ENCODE data around the gene GABRA5. TPM values are rescaled to one million over a fixed set of nuclear protein-coding genes. Genes with fewer than 3 reads are reported as not detected.

GABRA5 gene
- total and polyA plus RNA-seq, 2 of the 4 experiments (the other 2 are of a cell fraction) = 4.0 to 7.3 TPM

DNA sequence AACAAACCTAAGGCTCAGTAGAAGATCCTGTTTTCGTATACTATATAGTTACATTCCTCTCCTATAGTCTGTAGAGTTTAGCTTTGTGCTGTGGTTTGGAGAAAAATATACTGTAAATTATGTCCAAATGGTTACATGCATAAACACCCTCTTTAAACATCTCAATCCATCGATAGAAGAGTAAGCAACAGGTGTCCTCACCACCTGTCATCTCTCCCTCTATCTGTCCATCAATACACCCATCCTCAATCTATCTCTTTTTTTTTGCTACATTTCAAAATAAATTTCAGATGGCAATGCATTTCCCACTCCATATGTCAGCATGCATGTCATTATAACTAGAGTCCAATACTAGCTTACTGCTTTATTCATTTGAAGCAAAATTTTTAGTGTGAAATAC is 83.1 kb downstream of the GABRA5 start:
- H3K27ac ChIP-seq (ENCODE audit: insufficient read depth, low read length) = no peak overlapping the region
- no peak overlapping the region for H3K14ac ChIP-seq (replicated peaks; ENCODE audit: low read depth, low read length)
- BruUV-seq (replicated peaks) = no TSS peak
- H3K79me1 ChIP-seq (ENCODE audit: low read depth in 1 of 2, low read length in 2 of 2) = no peaks in the 10 kb centered on the region
- POLR2A ChIA-PET (ENCODE audit: unreplicated experiment) = no interaction called here
- H3K9me1 ChIP-seq (ENCODE audit: insufficient read depth, low read length) = no peaks in the 10 kb centered on the region
- H4K91ac ChIP-seq (ENCODE audit: insufficient read depth, low read depth, low read length) = no peak overlapping the region
- H2BK5ac ChIP-seq (ENCODE audit: low read depth, low read length, poor library complexity, severe bottlenecking) = no peak overlapping the region
- in situ Hi-C loops (cut with MboI; ENCODE audit: low sequenced_read_pairs) = no loop called here
- no peak for TF ChIP-seq BHLHE40 (IDR thresholded peaks at IDR 0.05; ENCODE audit: low read depth, low read length)
- no peak for TF ChIP-seq MAZ (IDR thresholded peaks at IDR 0.05; ENCODE audit: borderline replicate concordance, low read depth, low read length)
- TF ChIP-seq RAD21 (IDR thresholded peaks at IDR 0.05; ENCODE audit: low read length) = no peak
- TF ChIP-seq RCOR1 (IDR thresholded peaks at IDR 0.05; ENCODE audit: insufficient replicate concordance, low read length) = no peak
- TF ChIP-seq POLR2A (IDR thresholded peaks at IDR 0.05; ENCODE audit: low read depth, low read length) = no peak
- TF ChIP-seq, protein P1, sequence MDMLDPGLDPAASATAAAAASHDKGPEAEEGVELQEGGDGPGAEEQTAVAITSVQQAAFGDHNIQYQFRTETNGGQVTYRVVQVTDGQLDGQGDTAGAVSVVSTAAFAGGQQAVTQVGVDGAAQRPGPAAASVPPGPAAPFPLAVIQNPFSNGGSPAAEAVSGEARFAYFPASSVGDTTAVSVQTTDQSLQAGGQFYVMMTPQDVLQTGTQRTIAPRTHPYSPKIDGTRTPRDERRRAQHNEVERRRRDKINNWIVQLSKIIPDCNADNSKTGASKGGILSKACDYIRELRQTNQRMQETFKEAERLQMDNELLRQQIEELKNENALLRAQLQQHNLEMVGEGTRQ (IDR thresholded peaks at IDR 0.05; ENCODE audit: low read depth, low read length) = no peak
- no peak for TF ChIP-seq MAFK (IDR thresholded peaks at IDR 0.05; ENCODE audit: low read depth, low read length)
- TF ChIP-seq, protein P2, sequence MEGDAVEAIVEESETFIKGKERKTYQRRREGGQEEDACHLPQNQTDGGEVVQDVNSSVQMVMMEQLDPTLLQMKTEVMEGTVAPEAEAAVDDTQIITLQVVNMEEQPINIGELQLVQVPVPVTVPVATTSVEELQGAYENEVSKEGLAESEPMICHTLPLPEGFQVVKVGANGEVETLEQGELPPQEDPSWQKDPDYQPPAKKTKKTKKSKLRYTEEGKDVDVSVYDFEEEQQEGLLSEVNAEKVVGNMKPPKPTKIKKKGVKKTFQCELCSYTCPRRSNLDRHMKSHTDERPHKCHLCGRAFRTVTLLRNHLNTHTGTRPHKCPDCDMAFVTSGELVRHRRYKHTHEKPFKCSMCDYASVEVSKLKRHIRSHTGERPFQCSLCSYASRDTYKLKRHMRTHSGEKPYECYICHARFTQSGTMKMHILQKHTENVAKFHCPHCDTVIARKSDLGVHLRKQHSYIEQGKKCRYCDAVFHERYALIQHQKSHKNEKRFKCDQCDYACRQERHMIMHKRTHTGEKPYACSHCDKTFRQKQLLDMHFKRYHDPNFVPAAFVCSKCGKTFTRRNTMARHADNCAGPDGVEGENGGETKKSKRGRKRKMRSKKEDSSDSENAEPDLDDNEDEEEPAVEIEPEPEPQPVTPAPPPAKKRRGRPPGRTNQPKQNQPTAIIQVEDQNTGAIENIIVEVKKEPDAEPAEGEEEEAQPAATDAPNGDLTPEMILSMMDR (conservative IDR thresholded peaks at IDR 0.05; ENCODE audit: low read depth, low read length) = no peak
- no peak for TF ChIP-seq MXI1 (IDR thresholded peaks at IDR 0.05; ENCODE audit: borderline replicate concordance, low read depth, low read length)
- TF ChIP-seq FOS (IDR thresholded peaks at IDR 0.05; ENCODE audit: low read depth, low read length) = no peak
- TF ChIP-seq SMC3 (IDR thresholded peaks at IDR 0.05; ENCODE audit: low read depth, low read length) = no peak
- no peak for TF ChIP-seq CHD1 (IDR thresholded peaks at IDR 0.05; ENCODE audit: low read depth, low read length)
- no CpG with 5 or more reads among the region's 2 CpGs for WGBS, 2 experiments (ENCODE audit: extremely low coverage in 2 of 2, insufficient read length in 1 of 2)
- no peak overlapping the region for H2AFZ ChIP-seq (replicated peaks; ENCODE audit: low read length, poor library complexity)
- H3K4me1 ChIP-seq (ENCODE audit: control insufficient read depth, insufficient read depth, low read length) = no peaks in the 10 kb centered on the region
- CTCF ChIA-PET = no interaction called here
- no peak overlapping the region for H2AK5ac ChIP-seq (ENCODE audit: low read depth, low read length)
- no peak overlapping the region for H2BK120ac ChIP-seq (ENCODE audit: low read depth, low read length)
- intact Hi-C loops (cut with micrococcal nuclease) = no loop called here
- H2BK20ac ChIP-seq (ENCODE audit: low read depth, low read length) = no peak overlapping the region
- DNase-seq = no peak
- no peak overlapping the region for H4K8ac ChIP-seq (ENCODE audit: low read depth in 2 of 2, low read length in 2 of 2)
- no peak overlapping the region for H4K5ac ChIP-seq (ENCODE audit: low read depth, low read length)
- no peak overlapping the region for H3K18ac ChIP-seq (ENCODE audit: low read depth, low read length)
- dilution Hi-C loops (cut with HindIII; ENCODE audit: low sequenced_read_pairs, unreplicated experiment) = no loop called here
- no peaks in the 10 kb centered on the region for H4K20me1 ChIP-seq (ENCODE audit: insufficient read depth, low read length)
- no peaks in the 10 kb centered on the region for H3K27me3 ChIP-seq (ENCODE audit: control insufficient read depth, insufficient read depth, low read length)
- H3K23ac ChIP-seq (ENCODE audit: low read depth, low read length) = no peak overlapping the region
- H3K4me3 ChIP-seq (ENCODE audit: insufficient read depth, low read depth, low read length) = no peak overlapping the region
- no peak overlapping the region for H3K56ac ChIP-seq (ENCODE audit: extremely low read depth, insufficient read depth, low read length)
- H3K4me2 ChIP-seq (ENCODE audit: low read depth, low read length) = no peak overlapping the region
- H3K4ac ChIP-seq (ENCODE audit: low read depth, low read length) = no peak overlapping the region
- H3K9ac ChIP-seq (ENCODE audit: low read depth, low read length) = no peak overlapping the region
- ATAC-seq (ENCODE audit: low read depth) = no peak
- H3K36me3 ChIP-seq (ENCODE audit: control insufficient read depth, insufficient read depth, low read length) = no peaks in the 10 kb centered on the region
- no peak overlapping the region for H2BK15ac ChIP-seq (ENCODE audit: low read depth, low read length)
- no peak overlapping the region for H2AK9ac ChIP-seq (replicated peaks; ENCODE audit: low read depth, low read length, poor library complexity)
- peaks cover 9% of the 10 kb centered on the region for H3K9me3 ChIP-seq (ENCODE audit: control insufficient read depth, insufficient read depth, low read length)

Measured in IMR-90 (cell line).